KBM-7 (cell line): ENCODE data around the gene SCNN1B.

Experiments
- DNase-seq: peaks from one replicate; pipeline ENCODE4 v3.0.0-alpha.2; 2015
- in situ Hi-C: fragments of 300-500 bp; cut with MboI; formaldehyde crosslinking; loops from 2 replicates; pipeline ENCODE4 v1.14.3; 2020; ENCODE audit warnings: low sequenced_read_pairs, low pct_unique_long_range_greater_than_20kb, mixed read lengths

SCNN1B gene

GRCh38 chr16:23317266-23317661 lies 15.2 kb downstream of the SCNN1B start:
- DNase-seq = no peak
- in situ Hi-C loops = no loop called here

DNA sequence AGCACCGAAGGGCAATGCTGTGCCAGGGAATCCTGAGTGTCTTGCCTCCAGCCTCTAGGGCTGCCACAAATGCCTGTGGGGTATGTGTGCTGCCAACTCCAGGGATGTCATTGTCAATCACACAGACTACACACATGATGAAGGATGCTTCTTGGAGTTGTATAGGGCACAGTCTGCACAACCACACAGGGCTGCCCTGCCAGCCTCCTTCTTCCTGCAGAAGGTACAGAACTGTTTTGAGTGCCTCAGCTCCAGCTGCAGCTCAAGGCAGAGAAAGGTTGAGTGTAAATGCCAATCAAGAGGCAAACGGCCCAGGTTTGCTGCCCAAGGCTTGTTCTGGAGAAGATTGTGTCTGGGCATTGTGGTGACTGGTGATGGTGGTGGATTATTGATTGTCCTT lies 15.6 kb downstream of the SCNN1B start:
- in situ Hi-C loops = no loop called here
- DNase-seq = no peak

DNA sequence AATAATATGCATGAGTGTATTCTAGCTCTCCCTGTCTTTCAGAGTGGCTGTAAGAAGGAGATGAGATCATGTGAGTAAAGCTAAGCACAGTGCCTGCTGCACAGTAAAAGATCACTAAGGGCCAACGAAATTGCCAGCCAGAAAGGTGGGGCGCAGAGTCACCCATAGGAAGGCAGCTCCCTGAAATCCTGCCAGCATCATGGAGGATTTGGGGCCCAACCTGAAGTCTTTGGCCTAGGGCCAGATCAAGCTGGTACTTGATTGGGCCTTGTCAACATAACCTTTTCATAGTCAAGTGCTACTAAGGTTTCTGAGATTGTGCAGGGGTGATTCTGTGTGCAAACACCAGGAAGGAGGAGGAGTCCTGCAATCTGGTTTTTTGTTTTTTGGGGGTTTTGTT lies 16.5 kb downstream of the SCNN1B start:
- DNase-seq = no peak
- in situ Hi-C loops = no loop called here

- in situ Hi-C loops = no loop called here
Observed at GRCh38 chr16:23319861-23320615, 17.9 kb downstream of the SCNN1B start.

GRCh38 chr16:23320693-23321092 lies 18.6 kb downstream of the SCNN1B start:
- no peak for DNase-seq
- in situ Hi-C loops = no loop called here

More at GRCh38 chr16:23319861-23320615, 17.9 kb downstream of the SCNN1B start:
- DNase-seq = no peak

- in situ Hi-C loops = no loop called here
- no peak for DNase-seq
Observed at GRCh38 chr16:23321206-23321875, 19.2 kb downstream of the SCNN1B start.

DNA sequence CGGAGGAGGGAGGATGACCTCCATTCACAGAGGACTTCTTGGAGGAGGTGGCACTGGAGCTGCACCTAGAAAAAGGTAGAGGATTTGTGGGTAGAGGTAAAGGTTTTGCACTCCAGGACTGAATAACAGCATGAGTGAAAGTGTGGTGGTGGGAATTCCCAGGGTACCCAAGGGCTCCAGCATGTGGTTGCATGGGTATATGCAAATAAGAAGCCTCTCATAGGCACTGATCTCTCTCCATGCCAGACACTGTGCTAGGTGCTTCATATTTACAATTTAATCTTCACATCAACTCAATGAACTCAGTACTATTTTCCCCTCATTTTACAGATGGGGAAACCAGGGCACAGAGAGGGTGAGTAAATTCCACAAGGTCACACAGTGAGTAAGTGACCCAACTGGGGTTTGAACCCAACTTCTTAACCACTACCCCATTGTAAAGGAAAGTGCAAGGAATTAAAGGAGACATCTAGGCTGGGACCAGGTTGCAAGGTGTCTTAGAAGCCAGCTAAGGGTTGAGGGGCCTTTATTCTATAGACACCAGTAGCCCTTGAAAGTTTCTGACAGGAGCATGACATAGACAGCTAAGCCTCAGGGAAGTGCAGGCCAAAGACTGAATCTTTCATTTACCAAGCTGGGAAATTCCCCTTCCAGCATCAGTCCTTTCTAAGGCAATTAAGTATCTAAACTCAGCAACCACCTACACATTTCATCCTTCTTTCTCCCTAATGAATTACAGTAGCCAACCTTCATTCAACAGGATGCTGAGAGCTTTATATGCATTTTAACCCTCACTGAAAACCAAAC lies 21.3 kb downstream of the SCNN1B start:
- no peak for DNase-seq

DNA sequence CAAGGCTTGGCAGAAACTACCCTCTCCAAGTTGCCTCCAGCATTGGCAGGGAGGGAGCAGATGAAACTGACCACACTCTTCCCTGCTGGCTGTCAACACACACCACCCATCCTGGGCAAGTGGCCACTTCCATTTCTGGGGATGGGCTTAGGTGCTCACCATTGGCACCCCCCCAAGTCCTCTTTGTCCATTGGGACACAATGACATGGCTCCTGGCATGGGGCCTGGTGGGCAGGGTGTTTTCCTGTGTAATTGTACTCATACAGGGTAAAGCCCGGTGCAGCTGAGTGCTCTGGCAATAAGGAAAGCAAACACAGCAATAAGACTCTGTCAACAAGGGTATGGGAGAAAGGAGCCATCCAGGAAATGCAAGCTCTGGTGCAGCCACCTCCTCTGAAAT lies 22.6 kb downstream of the SCNN1B start:
- no peak for DNase-seq
- in situ Hi-C loops = no loop called here

More for the DNA sequence above, 21.3 kb downstream of the SCNN1B start:
- in situ Hi-C loops = no loop called here

GRCh38 chr16:23327836-23328235 lies 25.7 kb downstream of the SCNN1B start:
- DNase-seq = no peak
- in situ Hi-C loops = no loop called here

- DNase-seq = no peak
- in situ Hi-C loops = no loop called here
Observed at GRCh38 chr16:23330161-23330560, 28.1 kb downstream of the SCNN1B start.

DNA sequence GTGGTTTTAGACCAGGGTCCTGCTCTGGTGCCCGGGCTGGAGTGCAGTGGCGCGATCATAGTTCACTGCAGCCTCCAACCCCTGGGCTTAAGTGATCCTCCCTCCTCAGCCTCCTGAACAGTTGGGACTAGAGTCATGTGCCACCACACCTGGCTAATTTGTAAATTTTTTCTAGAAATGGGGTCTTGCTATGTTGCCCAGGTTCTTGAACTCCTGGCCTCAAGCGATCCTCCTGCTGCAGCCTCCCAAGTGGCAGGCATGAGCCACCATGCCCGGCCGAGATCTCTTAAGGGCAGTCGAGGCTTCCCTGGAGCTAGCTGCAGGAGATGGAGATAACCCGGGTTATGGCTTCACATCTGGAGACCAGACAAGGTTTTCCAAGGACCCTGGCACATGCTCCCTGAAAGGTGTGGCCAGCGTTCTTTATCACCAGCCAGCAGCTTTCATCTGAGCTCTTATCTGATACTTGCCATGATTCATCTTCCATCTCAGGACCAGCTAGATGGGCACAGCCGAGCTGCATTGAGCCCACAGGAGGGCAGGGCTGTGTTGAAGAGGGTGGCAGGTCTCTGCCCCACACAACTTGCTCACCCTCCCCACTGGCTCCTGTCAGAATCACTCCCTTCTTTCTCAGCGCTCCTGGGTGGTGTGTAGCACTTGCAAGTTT lies 28.6 kb downstream of the SCNN1B start:
- DNase-seq = no peak
- in situ Hi-C loops = no loop called here

DNA sequence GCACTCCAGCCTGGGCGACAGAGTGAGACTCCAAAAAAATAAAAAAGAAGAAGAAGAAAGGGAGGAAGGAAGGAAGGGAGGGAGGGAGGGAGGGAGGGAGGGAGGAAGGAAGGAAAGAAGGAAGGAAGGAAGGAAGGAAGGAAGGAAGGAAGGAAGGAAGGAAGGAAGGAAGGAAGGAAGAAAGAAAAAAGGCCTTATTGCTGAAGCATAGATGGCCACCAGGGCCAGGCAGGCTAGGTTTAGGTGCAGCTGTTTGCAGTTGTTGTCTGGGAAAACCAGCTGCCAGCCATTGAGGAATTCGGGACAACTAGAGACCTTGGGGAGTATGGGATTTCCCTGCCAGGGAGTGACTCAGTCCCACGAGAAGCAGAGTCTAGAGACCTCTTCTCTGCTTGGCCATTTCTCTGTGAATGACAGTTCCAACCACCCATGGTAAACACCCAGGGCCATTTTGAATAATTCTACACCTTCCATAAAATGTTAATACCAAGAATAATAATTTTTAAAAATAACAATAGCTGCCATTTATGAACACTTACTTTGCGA lies 31.0 kb downstream of the SCNN1B start:
- in situ Hi-C loops = no loop called here

DNA sequence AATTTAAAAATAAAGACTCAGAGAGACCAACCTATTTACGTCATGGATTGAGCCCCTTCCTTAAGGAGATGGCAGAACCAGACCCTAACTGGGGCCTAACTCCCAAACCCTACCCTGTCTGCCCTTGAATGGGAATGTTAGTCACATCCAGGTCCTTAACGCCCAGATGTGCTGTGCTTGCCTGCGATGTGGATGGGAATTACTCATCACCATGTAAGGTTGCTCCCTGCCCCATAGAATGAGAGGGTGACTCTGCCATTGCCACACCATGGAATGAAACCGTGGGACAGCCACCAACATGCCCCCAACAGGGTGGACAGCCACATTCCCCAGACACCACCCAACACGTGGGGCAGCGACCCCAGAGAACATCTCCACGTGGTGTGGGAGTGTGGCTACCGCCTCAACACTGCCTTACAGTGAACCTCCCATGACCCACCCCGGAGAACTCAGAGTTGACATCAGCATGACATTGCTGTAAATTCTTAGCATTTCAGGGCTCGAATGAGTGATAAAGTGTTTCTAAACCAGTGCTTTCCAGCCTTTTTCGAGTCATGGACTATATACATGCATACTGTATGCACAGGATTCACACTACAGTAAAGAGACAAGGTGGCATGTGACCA lies 31.8 kb downstream of the SCNN1B start:
- no peak for DNase-seq
- in situ Hi-C loops = no loop called here

More for the DNA sequence above, 31.0 kb downstream of the SCNN1B start:
- DNase-seq = no peak

DNA sequence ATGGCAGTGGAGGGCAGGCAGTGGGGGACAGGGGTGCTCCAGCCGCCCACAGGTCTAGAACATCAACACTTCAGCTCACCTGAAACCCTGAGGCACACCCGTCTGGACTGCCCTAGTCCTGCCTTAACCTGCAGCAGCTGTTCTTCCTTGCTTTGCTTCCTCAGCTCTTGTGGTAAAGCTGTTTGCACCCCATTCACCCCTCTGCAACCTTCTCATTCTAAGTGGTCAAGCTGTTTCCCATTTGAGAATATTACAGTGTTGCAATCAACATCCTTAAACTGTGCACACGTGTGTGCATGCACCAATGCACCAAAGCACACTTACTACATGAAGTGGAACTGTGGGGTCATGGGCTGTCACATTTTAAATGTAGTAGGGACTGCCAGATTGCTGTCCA lies 32.4 kb downstream of the SCNN1B start:
- in situ Hi-C loops = no loop called here
- no peak for DNase-seq

- in situ Hi-C loops = no loop called here
- DNase-seq = no peak
Observed at GRCh38 chr16:23334950-23335349, 32.8 kb downstream of the SCNN1B start.

DNA sequence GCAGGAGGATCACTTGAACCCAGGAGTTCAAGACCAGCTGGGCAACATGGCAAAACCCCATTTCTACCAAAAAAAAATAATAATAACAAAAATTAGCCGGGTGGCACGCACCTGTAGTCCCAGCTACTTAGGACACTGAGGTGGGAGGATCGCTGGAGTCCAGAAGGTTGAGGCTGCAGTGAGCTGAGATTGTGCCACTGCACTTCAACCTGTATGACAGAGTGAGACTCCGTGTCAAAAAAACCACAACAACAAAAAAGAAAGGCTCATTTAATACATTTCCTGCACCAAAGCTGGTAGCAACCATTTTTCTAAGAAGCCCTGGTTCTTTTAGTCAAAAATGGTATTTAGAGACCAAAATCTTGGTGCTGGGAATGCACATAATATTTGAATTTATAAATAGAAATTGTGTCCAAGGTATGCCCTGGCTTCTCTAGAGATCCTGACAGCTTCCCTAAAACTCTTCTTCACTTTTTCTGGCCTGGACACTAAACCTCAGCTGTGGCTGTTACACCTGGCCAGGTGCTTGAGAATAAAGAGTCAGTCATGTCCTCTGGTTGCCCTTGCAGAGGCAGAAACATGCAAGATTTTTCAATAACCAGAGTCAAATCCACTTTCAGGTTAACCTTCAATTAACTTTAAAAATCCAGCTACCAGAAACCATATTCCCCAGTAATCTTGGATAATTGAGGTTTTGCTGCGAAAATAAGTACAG lies 35.9 kb downstream of the SCNN1B start:
- no peak for DNase-seq
- in situ Hi-C loops = no loop called here

GRCh38 chr16:23339787-23340186 lies 37.7 kb downstream of the SCNN1B start:
- in situ Hi-C loops = no loop called here
- no peak for DNase-seq

GRCh38 chr16:23342083-23342640 lies 40.1 kb downstream of the SCNN1B start:
- in situ Hi-C loops = no loop called here

More at GRCh38 chr16:23342083-23342640, 40.1 kb downstream of the SCNN1B start:
- no peak for DNase-seq
